OCI-M2 (cell line): Measurements from ENCODE around the gene AHSA1.
"Not testable (repeated sequence)": the region's sequence is repeated elsewhere in the genome, so short reads cannot be mapped to it uniquely, and the experiment has no call there.

Experiments
- DNase-seq: peaks from one replicate; lab custom pipeline; 2025; ENCODE audit not compliant: unreplicated experiment; lab: John Stamatoyannopoulos, UW

AHSA1 gene

GRCh38 chr14:77457522-77458248 is at the start of gene AHSA1, which contains the start of gene VIPAS39:
TSS of gene AHSA1 (plus strand) at chr14:77458093. CDS start at chr14:77458190, 97 bp downstream.
TSS of gene VIPAS39 (minus strand) at chr14:77457601. CDS start at chr14:77454102, 3,499 bp downstream.
- DNase-seq, result peak; percentile 96

DNA sequence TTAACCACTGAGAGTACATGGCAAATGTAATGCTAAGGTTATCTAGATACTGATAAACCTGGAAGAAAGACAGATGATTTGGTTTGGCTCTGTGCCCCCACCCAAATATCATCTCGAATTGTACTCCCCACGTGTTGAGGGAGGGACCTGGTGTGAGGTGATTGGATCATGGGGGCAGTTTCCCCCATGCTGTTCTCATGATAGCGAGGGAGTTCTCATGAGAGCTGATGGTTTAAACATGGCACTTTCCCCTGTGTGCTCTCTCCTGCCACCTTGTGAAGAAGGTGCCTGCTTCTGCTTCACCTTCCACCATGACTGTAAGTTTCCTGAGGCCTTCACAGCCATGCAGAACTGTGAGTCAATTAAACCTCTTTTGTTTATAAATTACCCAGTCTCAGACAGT is 48.8 kb upstream of the AHSA1 start:
- no peak for DNase-seq

DNA sequence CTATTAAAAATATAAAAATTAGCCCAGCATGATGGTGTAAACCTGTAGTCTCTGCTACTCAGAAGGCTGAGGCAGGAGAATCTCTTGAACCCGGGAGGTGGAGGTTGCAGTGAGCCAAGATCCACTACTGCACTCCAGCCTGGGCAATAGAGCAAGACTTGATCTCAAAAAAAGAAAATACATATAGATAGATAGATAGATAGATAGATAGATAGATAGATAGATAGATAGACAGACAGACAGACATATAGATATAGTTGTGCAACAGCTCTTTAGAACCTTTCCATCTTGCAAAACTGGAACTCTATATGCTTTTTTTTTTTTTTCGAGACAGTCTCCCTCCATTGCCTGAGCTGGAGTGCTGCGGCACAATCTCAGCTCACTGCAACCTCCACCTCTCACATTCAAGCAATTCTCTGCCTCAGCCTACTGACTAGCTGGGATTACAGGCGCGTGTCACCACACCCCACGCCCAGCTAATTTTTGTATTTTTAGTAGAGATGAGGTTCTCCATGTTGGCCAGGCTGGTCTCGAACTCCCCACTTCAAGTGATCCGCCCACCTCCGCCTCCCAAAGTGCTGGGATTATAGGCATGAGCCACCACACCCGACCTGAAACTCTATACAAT is 42.4 kb upstream of the AHSA1 start:
- not testable (repeated sequence) for DNase-seq

GRCh38 chr14:77416098-77416497 is 41.8 kb upstream of the AHSA1 start:
- DNase-seq, result not testable (repeated sequence)

DNA sequence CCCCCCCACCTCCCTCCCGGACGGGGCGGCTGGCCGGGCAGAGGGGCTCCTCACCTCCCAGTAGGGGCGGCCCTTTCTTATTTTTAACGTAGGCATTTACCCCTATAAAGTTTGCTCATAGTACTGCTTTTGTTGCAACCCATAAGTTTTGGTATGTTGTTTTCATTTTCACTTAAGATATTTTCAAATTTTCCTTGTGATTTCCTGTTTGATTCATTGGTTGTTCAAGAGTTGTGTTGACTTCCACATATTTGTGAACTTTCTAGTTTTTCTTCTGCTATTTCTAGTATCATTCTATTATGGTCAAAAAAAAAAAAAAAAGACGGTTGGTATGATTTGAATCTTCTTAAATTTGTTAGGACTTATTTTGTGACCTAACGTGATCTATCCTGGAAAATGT is 41.1 kb upstream of the AHSA1 start:
- no peak for DNase-seq

DNA sequence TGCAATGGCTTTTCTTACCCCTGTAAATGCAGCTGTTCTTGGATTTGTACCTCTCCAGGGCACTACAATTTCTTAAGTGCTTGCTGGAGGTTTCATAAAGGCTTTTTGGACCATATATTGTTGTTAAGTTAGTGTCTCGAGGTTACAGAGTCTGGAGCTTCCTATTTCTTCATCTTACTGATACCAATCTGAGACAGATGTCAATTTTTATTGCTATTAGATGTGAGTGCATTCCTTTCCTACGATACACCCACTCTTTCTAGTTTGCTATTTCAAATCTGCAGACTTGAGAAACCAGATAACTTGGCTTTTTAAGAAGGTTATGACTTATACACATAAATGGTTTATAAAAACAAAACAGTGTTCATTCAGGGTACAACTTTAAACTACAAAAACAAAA is 36.7 kb upstream of the AHSA1 start:
- DNase-seq, result no peak

- DNase-seq, result no peak
Measured at GRCh38 chr14:77423423-77423822, 34.5 kb upstream of the AHSA1 start, which contains the start of gene NOXRED1. TSS of gene NOXRED1 (minus strand) at chr14:77423523. CDS start at chr14:77422889, 634 bp downstream.

- DNase-seq, result no peak
Measured at GRCh38 chr14:77424862-77425261, 33.0 kb upstream of the AHSA1 start.

DNA sequence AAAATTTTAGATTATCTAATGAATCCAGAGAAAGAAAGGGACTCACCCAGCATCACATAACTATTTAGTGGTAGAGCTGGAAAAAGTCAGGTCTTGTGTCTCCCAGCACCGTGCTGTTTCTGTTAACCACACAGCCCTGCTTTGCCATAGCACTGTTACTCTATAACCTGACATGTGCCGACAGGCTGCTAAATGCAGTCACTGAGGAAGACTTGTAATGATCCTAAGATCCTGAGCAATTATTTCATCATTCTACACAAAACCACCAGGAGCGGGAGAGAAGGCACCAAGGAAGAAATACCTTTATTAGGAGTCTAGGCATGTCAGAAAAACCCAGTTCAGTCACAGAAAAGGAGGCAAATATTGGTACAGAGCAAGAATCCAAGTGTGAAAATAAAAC is 31.5 kb upstream of the AHSA1 start:
- no peak for DNase-seq

DNA sequence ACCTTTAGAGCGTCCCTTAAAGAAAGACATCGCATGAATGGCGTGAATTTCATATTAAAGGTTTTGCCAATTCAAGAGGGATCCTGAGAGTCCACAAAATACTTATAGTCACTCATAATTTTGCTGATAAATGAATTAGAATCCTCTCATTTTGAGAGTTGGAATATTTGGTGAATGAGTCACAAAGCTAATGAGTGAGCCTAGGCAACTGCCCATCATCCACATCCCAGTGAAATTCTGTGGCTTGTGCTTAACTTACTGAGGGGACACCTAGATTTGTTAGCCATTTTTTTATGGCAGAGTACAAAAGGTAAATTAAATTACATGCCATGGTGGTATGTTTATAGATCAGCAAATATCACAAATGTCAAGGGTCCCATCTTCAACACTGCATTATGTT is 21.9 kb upstream of the AHSA1 start:
- no peak for DNase-seq

DNA sequence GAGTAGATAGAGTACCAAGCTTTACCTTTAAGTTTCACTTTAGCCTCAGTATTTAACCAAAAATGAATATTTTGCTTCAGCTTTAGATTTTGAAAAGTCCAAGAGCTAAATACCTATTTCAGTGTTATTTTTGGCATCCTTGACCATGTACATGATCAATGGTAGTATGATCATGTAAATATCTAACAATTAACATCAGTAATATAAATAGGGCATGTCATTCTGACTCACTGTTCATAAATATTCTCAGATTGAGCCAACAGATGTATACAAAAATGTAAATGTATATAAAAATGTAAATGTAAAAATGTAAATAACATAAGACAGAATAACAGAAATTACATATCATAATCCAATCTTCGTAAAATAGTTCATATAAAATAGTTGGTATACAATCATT is 19.3 kb upstream of the AHSA1 start:
- no peak for DNase-seq

- DNase-seq, result no peak
Measured at GRCh38 chr14:77439861-77440260, 18.0 kb upstream of the AHSA1 start.

GRCh38 chr14:77442196-77442595 is 15.7 kb upstream of the AHSA1 start:
- no peak for DNase-seq

DNA sequence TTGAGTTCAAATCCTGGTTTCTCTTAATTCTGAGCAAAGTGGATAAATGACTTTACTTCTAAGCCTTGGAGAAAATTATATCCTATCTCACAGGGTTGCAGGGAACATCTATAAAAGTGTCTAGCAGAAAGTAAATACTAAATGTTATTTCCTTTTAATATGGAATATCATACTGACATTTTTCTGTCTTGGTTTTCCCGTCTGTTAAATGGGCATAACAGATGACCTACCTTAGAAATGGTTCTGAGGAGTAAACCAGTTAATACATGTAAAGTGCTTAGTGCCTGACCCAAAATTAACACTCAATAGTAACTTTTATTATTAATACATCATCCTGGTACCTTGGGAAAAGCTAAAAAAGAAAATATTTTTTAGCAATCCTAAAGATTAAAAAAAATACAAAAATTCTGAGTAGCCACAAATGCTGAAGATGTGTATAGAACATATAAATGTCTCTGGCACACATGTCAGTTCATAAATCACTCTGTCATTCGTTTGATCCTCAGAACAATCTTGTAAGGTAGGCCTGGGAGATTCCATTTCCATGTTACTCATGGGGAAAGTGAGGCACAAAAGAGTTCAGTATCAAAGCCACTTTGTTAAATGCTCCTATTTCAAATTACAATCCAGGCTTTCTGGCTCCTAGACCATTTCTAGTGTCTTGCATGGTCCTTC is 1.8 kb upstream of the AHSA1 start:
- DNase-seq, result no peak

DNA sequence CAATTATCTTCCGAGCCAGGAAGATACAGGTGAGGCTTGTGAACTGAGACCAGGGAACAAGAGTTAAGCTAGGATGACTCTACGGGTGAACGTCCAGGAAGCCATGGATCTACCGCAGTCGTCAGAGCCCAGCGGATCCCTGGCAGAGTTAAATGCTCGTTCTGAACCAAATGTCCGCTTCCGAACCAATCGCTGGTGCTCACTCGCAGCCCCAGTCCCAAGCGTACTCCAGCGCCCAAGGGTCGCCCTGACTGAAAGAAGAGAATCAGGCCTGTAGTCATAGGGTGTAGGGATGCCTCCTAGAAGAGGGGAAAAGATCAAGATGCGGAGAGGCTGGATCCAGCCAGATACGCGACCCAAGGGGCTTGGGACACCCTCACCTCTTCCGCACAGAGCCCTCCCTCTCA is 775 bp upstream of the AHSA1 start:
- no peak for DNase-seq

DNA sequence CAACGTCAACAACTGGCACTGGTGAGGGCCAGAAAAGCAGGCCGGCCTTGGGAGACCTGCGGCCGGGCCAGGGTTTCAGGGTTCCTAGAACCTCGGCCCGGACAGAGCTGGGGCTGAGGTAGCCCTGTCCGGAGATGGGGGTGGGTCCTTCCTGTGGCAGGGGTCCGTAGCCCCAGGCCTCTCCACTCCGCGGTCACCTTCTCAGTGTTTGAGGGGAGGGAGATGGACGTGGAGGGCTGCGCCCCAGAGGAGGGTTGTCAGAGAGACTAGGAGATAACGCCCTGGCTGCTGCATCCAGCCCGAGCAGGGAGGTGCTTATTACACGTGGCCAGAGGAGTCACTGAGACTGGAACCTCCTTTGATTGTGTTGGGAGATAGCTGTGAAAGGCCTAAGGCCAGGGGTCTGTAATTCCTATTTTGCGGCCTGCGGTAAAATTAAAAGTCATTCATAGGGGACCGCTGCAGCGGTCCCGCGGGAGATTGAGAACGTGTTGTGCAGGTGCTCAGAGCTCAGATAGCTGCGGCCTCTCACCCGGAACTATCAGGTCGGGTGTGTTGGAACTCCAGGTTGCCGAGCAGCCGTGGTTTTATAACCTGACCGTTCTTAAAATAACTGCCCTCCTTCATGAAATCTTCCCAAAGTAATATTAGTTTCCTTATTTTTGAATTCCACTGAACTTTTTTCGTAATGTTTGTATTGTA is 507 bp downstream of the AHSA1 start:
- no peak for DNase-seq

DNA sequence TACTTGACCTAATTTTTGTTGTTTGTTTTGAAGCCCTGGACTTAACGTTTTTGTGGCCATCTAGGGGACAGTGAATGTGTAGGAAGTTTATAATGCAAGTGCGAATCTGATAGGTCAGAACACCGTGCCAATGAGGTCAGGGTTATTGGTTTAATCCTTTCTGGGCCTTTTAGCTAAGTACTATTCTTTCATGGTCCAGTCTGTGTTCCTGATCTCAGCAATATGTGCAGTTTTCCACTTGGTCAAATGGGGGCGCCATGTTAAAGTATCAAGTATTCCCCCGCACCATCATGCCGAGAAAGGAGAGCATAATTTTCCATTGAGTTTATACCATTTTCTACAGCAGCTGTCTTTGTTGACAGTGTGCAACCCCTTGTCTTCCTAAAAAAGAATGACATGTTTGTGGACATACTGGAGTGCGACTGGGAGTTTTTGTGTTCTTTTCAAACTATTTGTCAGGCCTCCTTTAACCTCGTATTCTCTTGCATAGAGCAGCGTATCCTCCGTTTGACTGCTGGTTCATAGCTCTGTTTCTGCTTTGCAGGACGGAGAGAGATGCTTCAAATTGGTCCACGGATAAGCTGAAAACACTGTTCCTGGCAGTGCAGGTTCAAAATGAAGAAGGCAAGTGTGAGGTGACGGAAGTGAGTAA is 1.3 kb downstream of the AHSA1 start:
- DNase-seq, result no peak

DNA sequence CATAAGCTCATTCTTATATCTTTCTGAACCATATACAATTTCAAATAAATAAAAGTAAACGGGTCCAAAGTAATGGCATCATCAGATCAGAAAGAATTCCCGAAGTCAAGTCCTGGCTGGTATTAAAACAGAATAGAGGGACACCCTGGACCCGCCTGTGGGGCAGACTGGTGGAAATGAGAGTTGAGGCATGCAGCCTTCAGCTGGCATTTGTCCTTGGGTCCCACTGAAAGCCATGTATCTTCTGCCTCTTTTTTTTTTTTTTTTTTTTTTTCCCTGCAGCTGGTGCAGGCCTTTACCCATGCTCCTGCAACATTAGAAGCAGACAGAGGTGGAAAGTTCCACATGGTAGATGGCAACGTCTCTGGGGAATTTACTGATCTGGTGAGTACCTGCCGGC is 9.9 kb downstream of the AHSA1 start:
- DNase-seq, result no peak

GRCh38 chr14:77469067-77469505 is 11.2 kb downstream of the AHSA1 start:
- no peak for DNase-seq

- DNase-seq, result no peak
Measured at GRCh38 chr14:77469539-77469938, 11.6 kb downstream of the AHSA1 start.
